HG02870 (cell line): ENCODE data around the gene RNGTT.
"Not testable (repeated sequence)": the region's sequence is repeated elsewhere in the genome, so short reads cannot be mapped to it uniquely, and the experiment has no call there.

Source experiments
- ATAC-seq: cut with Tn5 transposase; IDR thresholded peaks from one replicate; pipeline ENCODE4 v1.9.1; 2021; ENCODE audit warnings: mild to moderate bottlenecking, moderate library complexity; ENCODE audit not compliant: unreplicated experiment

RNGTT gene

DNA sequence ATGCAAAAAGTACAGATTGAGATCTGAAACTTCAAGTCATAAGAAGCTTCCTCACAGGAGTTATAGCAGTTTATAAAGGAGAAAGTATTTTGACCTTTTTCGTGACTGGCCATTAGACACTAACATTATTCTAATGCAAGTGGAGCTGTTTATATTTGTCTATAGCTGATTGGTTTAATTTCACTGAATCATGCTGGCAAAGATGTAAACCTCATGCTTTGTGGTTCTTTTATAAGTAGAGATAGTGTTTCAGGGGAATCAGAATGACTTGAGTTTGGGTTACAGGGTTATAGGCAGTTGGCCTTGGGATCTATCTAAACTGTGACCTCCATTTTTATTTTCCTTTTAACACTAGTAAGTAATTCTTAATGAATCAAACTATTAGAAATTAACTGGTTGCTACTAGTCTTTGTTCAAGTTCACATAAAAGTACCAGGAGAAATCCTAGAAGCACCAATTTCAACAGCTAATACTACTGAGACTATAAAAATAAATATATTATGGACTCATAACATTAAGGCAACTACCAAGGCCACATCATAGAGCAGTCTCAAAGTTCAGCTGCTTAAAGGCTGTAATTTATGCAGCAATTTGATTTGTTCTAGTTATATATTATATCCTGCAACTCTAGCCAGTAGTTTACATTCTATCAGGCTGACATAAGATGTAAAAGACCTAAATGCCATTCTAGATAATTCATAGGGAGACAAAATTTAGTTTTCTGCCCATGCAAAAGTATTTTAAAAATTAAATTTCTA is 94.0 kb downstream of the RNGTT start:
- no peak for ATAC-seq

DNA sequence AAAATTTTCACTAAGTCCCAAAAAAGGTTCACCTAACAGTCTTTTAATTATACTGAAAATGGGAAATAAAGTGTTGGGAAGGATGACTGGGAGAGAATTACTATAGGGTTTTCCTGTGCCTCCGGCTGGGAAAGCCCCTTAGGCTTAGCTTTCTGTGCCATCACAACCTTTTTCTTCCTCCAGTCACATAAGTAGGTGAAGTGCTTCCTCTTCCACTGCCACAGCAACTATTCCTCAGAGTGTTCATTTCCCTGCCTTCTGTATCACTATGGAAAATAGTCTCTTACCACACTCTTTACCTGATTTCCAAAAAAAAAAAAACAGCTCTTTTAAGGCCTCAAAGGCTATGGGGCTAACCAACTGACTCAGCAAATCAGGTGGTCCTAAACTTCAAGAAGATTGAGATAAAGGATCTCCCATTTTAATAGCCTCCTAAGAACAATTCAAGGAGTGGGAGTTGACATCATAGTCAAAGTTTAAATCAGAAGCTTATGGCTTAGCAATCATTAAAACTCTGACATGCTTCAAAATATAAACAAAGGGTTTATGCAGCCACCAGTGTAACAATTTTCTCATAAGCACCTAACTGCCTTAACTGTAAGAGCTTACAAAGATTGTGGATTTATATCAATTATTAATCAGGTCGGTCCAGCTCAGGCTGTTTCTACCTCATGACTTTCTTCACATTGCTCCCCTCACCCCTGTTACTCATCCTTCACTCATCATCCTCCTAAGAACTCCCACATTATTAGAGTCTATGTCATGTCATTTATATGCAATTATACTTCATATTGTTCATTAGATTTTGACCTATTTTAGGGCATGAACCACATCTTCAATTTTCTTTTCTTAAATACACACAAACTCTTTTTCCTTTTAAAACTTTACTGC is 95.3 kb downstream of the RNGTT start:
- no peak for ATAC-seq

- no peak for ATAC-seq
These were observed 96.6 kb downstream of the RNGTT start for GRCh38 chr6:88866856-88867255.

- ATAC-seq: no peak
These were observed 98.1 kb downstream of the RNGTT start for GRCh38 chr6:88865275-88865674.

DNA sequence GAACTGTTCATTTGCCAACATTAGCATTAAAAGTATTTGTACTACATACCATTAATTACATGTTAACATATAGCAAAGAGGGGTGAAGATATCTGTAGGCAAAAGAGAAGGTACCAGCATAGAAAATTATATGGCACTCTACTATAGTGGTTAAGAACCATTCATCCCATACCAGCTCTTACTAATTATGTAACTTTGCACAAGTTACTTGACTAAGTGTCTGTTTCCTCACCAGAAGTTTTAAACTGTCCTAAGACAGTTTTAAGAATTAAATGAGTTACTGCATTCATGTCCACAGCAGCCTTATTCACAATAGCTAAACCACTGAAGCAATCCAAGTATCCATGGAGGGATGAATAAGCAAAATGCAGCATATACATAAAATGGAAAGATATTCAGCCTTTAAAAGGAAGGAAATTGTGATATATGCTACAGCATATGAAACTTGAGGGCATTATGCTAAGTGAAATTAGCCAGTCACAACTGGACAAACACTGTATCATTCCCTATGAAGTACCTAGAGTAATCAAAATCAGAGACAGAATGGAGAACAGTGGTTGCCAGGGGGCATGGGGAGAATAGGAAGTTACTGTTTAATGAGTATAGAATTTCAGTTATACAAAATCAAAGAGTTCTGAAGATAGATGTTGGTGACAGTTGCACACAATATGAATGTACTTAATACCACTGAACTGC is 98.9 kb downstream of the RNGTT start:
- ATAC-seq: no peak

GRCh38 chr6:88860310-88860709 is 103.1 kb downstream of the RNGTT start:
- no peak for ATAC-seq

GRCh38 chr6:88858455-88858854 is 105.0 kb downstream of the RNGTT start:
- no peak for ATAC-seq

GRCh38 chr6:88856566-88856965 is 106.9 kb downstream of the RNGTT start:
- ATAC-seq: no peak

GRCh38 chr6:88855541-88856147 is 107.8 kb downstream of the RNGTT start:
- no peak for ATAC-seq

GRCh38 chr6:88852775-88853174 is 110.6 kb downstream of the RNGTT start:
- no peak for ATAC-seq

DNA sequence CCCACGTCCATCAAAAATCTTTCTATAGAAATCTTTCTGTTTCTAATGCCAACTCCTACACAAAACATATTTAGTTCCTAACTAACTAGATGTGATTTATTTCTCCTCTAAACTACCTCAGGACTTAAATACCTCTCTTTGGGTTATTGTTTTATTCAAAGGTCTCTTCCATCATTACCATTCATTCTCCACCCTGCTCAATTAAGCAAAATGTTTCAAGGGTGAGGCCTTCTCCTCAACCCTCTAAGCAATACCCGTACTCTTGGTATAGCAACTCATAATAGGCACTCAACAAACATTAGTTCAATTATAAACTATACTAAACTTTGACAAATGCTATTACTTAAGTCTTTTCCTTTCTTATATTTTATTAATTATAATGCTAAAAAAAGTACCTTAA is 111.4 kb downstream of the RNGTT start:
- ATAC-seq: no peak

- ATAC-seq: no peak
These were observed 114.5 kb downstream of the RNGTT start for GRCh38 chr6:88848870-88849269.

- ATAC-seq: no peak
These were observed 120.4 kb downstream of the RNGTT start for GRCh38 chr6:88843040-88843439.

GRCh38 chr6:88842320-88842719 is 121.1 kb downstream of the RNGTT start:
- no peak for ATAC-seq

- no peak for ATAC-seq
These were observed 122.5 kb downstream of the RNGTT start for GRCh38 chr6:88840796-88841539.

- ATAC-seq: no peak
These were observed 123.1 kb downstream of the RNGTT start for GRCh38 chr6:88840289-88840688.

- no peak for ATAC-seq
These were observed 124.1 kb downstream of the RNGTT start for GRCh38 chr6:88839280-88839679.

- no peak for ATAC-seq
These were observed 128.2 kb downstream of the RNGTT start for GRCh38 chr6:88835210-88835609.

GRCh38 chr6:88833071-88833470 is 130.3 kb downstream of the RNGTT start:
- ATAC-seq: not testable (repeated sequence)

DNA sequence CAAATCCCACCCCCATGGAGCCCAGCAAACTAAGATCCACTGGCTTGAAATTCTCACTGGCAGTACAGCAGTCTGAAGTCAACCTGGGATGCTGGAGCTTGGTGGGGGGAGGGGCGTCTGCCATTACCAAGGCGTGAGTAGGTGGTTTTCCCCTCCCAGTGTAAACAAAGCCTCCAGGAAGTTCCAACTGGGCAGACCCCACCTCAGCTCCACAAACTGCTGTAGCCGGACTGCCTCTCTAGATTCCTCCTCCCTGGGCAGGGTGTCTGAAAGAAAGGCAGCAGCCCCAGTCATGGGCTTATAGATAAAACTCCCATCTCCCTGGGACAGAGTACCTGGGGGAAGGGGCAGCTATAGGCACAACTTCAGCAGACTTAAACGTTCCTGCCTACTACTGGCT is 135.8 kb downstream of the RNGTT start:
- not testable (repeated sequence) for ATAC-seq
